ENCODE results near the gene MX2. TPM values are rescaled to one million over a fixed set of nuclear protein-coding genes. Genes with fewer than 3 reads are reported as not detected.

The MX2 gene
- total and polyA plus RNA-seq, 10 of the 15 experiments (the other 5 are each of a cell fraction or from before 2014, with no cell fraction given), result 10.5 to 167 (median 46.1) TPM

DNA sequence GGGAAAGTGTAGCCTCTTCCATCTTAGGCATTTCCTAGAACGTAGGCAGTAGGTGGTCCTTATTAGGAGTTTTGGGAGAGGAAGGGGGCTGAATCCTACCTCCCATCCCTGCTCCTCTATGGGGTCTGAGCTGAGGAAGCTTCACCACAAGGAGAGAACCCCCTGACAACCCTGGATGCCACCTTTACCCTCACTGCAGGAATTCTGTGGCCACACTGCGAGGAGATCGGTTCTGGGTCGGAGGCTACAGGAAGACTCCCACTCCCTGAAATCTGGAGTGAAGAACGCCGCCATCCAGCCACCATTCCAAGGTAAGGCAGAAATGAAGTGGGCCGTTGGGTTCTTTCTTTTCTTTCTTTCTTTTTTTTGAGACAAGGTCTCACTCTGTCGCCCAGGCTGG lies 65.7 kb downstream of the MX2 start:
- DNase-seq (ENCODE audit: low read depth, low spot score) (no peak), FAIRE-seq (no peak), ATAC-seq (no peak)
- Histone ChIP-seq H3K36me3 (ENCODE audit: control insufficient read depth in 2 of 2, insufficient read depth in 2 of 2, low read length in 1 of 2) (peaks cover 4 to 43% of the 10 kb centered on the region in 2 experiments), H3K9me3 (replicated peaks; ENCODE audit: control insufficient read depth, insufficient read depth, low read length) (no peaks in the 10 kb centered on the region; the same call in 2 of the 3 replicates), H3K9ac (ENCODE audit: control insufficient read depth, insufficient read depth, low read length) (peak overlapping the region; percentile 100), H4K20me1 (ENCODE audit: control insufficient read depth, insufficient read depth) (peaks cover 16% of the 10 kb centered on the region), H3K4me2 (ENCODE audit: control insufficient read depth, insufficient read depth) (peak overlapping the region; percentile 90), H3K4me1 (ENCODE audit: control insufficient read depth, insufficient read depth, low read length) (peaks cover 58% of the 10 kb centered on the region), H3K4me3 (peak overlapping the region; percentile 93), H3K27ac (ENCODE audit: control insufficient read depth, insufficient read depth) (peak overlapping the region; percentile 100), H2AFZ (ENCODE audit: control insufficient read depth, low read depth, low read length) (no peak overlapping the region), H3K79me2 (ENCODE audit: control insufficient read depth, insufficient read depth, low read length) (peaks cover 76% of the 10 kb centered on the region), H3K27me3 (replicated peaks in 1 of 2; ENCODE audit: control insufficient read depth in 2 of 2, insufficient read depth in 2 of 2, low read length in 1 of 2) (no peaks in the 10 kb centered on the region)
- in situ Hi-C loops (cut with MboI), result no loop called here
- BruUV-seq (replicated peaks), result no TSS peak
- 80% methylated on average over 8 of the region's 8 CpGs for WGBS (ENCODE audit: insufficient coverage, insufficient replicate concordance, low lambda C conversion rate, missing lambda C conversion rate)
- ChIA-PET POLR2A (interaction anchor here (0.7 to 7.8 kb wide), 5 partner anchors 10 to 65 kb away, joined by 3 to 80 read pairs (median 9); no protein-coding TSS in a partner anchor), RAD21 (ENCODE audit: unreplicated experiment) (interaction anchor here (1.6 to 1.8 kb wide), 2 partner anchors 16 to 58 kb away, joined by 4 to 6 read pairs; no protein-coding TSS in a partner anchor), CTCF (interaction anchor here (1.4 to 5.8 kb wide), 5 partner anchors 15 to 144 kb away, joined by 3 to 45 read pairs (median 5); no protein-coding TSS in a partner anchor), SMC1A (ENCODE audit: uncharacterized antibody, unreplicated experiment) (interaction anchor here (0.6 to 5.6 kb wide), 6 partner anchors 16 to 436 kb away, joined by 3 to 47 read pairs (median 4); no protein-coding TSS in a partner anchor)
- TF ChIP-seq ZBED1 (IDR thresholded peaks at IDR 0.05; ENCODE audit: borderline replicate concordance), result no peak
- no peak for TF ChIP-seq RELB (IDR thresholded peaks at IDR 0.05; ENCODE audit: low read depth)
- TF ChIP-seq WRNIP1 (IDR thresholded peaks at IDR 0.05; ENCODE audit: borderline replicate concordance, low read depth, low read length), result 0 out of 2 replicates have a peak, but pooled peaks have one; percentile 11
- TF ChIP-seq POLR2A (IDR thresholded peaks at IDR 0.05; ENCODE audit: low read depth, low read length), result peak; percentile 27; the same call in 1 of the 2 replicates
- TF ChIP-seq POU2F2 (IDR thresholded peaks at IDR 0.05; ENCODE audit: borderline replicate concordance, low read depth, low read length), result 0 out of 3 replicates have a peak, but pooled peaks have one; percentile 33
- intact Hi-C loops (cut with micrococcal nuclease; ENCODE audit: unreplicated experiment), result no loop called here

All from GM12878 (cell line).